GM23338 (cell line): ENCODE data around the gene SLC25A26. TPM values are rescaled to one million over a fixed set of nuclear protein-coding genes. Genes with fewer than 3 reads are reported as not detected.

Source experiments
- ATAC-seq: fragments of 200-7000 bp; cut with Tn5 transposase; 3 replicates; pipeline ENCODE4 v1.9.1; 2020
- DNase-seq: peaks from one replicate; pipeline ENCODE4 v3.0.0-alpha.2; 2015; ENCODE audit warnings: low spot score
- H2AFZ ChIP-seq: fragments of 200-600 bp; sonication (generic); 2 replicates; pipeline ENCODE4 v1.8.0; 2016; ENCODE audit warnings: antibody characterized with exemption, mild to moderate bottlenecking, moderate library complexity
- H3F3A ChIP-seq: fragments of 200-600 bp; sonication (generic); replicated peaks from 2 replicates; pipeline ENCODE4 v1.8.0; 2017; ENCODE audit warnings: antibody characterized with exemption, mixed run types, low read depth
- H3K27ac ChIP-seq: fragments of 200-600 bp; sonication (generic); 2 replicates; pipeline ENCODE4 v1.6.1; 2016; ENCODE audit warnings: low read depth
- H3K27me3 ChIP-seq: fragments of 200-600 bp; sonication (generic); 2 replicates; pipeline ENCODE4 v1.8.0; 2016; ENCODE audit warnings: mild to moderate bottlenecking, mixed run types, moderate library complexity; ENCODE audit not compliant: insufficient read depth
- H3K36me3 ChIP-seq: fragments of 200-600 bp; sonication (generic); 2 replicates; pipeline ENCODE4 v1.8.0; 2016; ENCODE audit warnings: mild to moderate bottlenecking; ENCODE audit not compliant: insufficient read depth
- H3K4me1 ChIP-seq: fragments of 200-600 bp; sonication (generic); 2 replicates; pipeline ENCODE4 v1.8.0; 2016; ENCODE audit warnings: mild to moderate bottlenecking, moderate library complexity; ENCODE audit not compliant: insufficient read depth
- H3K4me2 ChIP-seq: fragments of 200-600 bp; sonication (generic); 2 replicates; pipeline ENCODE4 v1.7.1; 2017; ENCODE audit warnings: mixed run types
- H3K4me3 ChIP-seq: fragments of 200-600 bp; sonication (generic); 2 replicates; pipeline ENCODE4 v1.6.1; 2016; ENCODE audit warnings: mixed run types
- H3K79me2 ChIP-seq: fragments of 200-600 bp; sonication (generic); replicated peaks from 2 replicates; pipeline ENCODE4 v1.8.0; 2017; ENCODE audit warnings: mild to moderate bottlenecking; ENCODE audit not compliant: insufficient read depth
- H3K9me2 ChIP-seq: fragments of 200-600 bp; sonication (generic); 2 replicates; pipeline ENCODE4 v1.8.0; 2017; ENCODE audit not compliant: insufficient read depth
- H4K20me1 ChIP-seq: fragments of 200-600 bp; sonication (generic); replicated peaks from 2 replicates; pipeline ENCODE4 v1.8.0; 2017; ENCODE audit warnings: mild to moderate bottlenecking; ENCODE audit not compliant: insufficient read depth
- H3K27ac Mint-ChIP-seq: 2 replicates; pipeline ENCODE4 v1.8.0; 2020; ENCODE audit warnings: inconsistent platforms, mild to moderate bottlenecking, moderate library complexity, mixed read lengths
- H3K27me3 Mint-ChIP-seq: 3 replicates; pipeline ENCODE4 v1.8.0; 2022; ENCODE audit warnings: low read depth, mild to moderate bottlenecking, moderate library complexity, mixed read lengths, inconsistent platforms; ENCODE audit not compliant: insufficient read depth, poor library complexity
- H3K36me3 Mint-ChIP-seq: 3 replicates; pipeline ENCODE4 v1.8.0; 2021; ENCODE audit warnings: low read depth, mild to moderate bottlenecking, inconsistent platforms, moderate library complexity, mixed read lengths
- H3K4me1 Mint-ChIP-seq: 3 replicates; pipeline ENCODE4 v1.8.0; 2020; ENCODE audit warnings: mild to moderate bottlenecking, inconsistent platforms, mixed read lengths
- H3K4me3 Mint-ChIP-seq: 3 replicates; pipeline ENCODE4 v1.8.0; 2021; ENCODE audit warnings: moderate library complexity, mild to moderate bottlenecking, inconsistent platforms, mixed read lengths
- H3K9me3 Mint-ChIP-seq: 3 replicates; pipeline ENCODE4 v1.8.0; 2020; ENCODE audit warnings: moderate library complexity, mild to moderate bottlenecking, inconsistent platforms, mixed read lengths
- CTCF ChIP-seq, 2 experiments: fragments of 200-600 bp in 1 of 2; sonication (generic) in 1 of 2; conservative IDR thresholded peaks; 2 replicates each; pipeline versions ENCODE4 v1.5.1 to v1.6.1; 2016 to 2017; ENCODE audit warnings: antibody characterized with exemption in 2 of 2, low read depth in 2 of 2, mild to moderate bottlenecking in 2 of 2, moderate library complexity in 1 of 2
- ETS1 ChIP-seq: IDR thresholded peaks from 2 replicates; pipeline ENCODE4 v1.6.1; 2016; ENCODE audit warnings: antibody characterized with exemption
- JUNB ChIP-seq: IDR thresholded peaks from one replicate; pipeline ENCODE4 v1.6.1; 2016; ENCODE audit warnings: antibody characterized with exemption; ENCODE audit not compliant: unreplicated experiment
- NANOG ChIP-seq: IDR thresholded peaks from 2 replicates; pipeline ENCODE4 v1.6.1; 2016; ENCODE audit warnings: antibody characterized with exemption, borderline replicate concordance
- POLR2AphosphoS5 ChIP-seq: IDR thresholded peaks from 2 replicates; pipeline ENCODE4 v1.6.1; 2016; ENCODE audit warnings: antibody characterized with exemption, low read depth
- REST ChIP-seq: IDR thresholded peaks from one replicate; pipeline ENCODE4 v1.6.1; 2018; ENCODE audit warnings: antibody characterized with exemption; ENCODE audit not compliant: unreplicated experiment
- STAT1 ChIP-seq: IDR thresholded peaks from one replicate; pipeline ENCODE4 v1.6.1; 2016; ENCODE audit warnings: antibody characterized with exemption; ENCODE audit not compliant: unreplicated experiment
- ZNF114 ChIP-seq: fragments of 250-450 bp; sonication (Bioruptor Pico); IDR thresholded peaks from 2 replicates; pipeline ENCODE4 v1.5.0; 2020; ENCODE audit warnings: mild to moderate bottlenecking, moderate library complexity
- ZNF331 ChIP-seq: fragments of 250-450 bp; sonication (Bioruptor Pico); IDR thresholded peaks from 2 replicates; pipeline ENCODE4 v1.5.0; 2020; ENCODE audit warnings: low read depth, mild to moderate bottlenecking, moderate library complexity
- polyA plus RNA-seq: library from polyadenylated mRNA; unstranded; fragments of >200 nt; fragmentation: Nextera tagmentation; extraction: Ambion mirVana; gene quantifications from 2 replicates; pipeline ENCODE4 v1.2.1, GENCODE V29; 2016
- total RNA-seq: library from RNA; depleted of rRNA; stranded (reverse); fragments of >200 nt; shearing (Covaris generic); gene quantifications from 2 replicates; pipeline ENCODE4 v1.2.3, GENCODE V29; 2014

The SLC25A26 gene
- total and polyA plus RNA-seq, 2 experiments from 2014 or later, result 24.8 to 40.2 TPM

- H3K36me3 Mint-ChIP-seq, result peaks cover 98% of the 10 kb centered on the region
- ATAC-seq (no peak), DNase-seq (no peak)
- TF ChIP-seq ETS1, result no peak
- no peaks in the 10 kb centered on the region for H3K9me3 Mint-ChIP-seq
- Histone ChIP-seq H3K4me3 (no peak overlapping the region), H3K27ac (no peak overlapping the region), H3K27me3 (no peaks in the 10 kb centered on the region), H3K36me3 (peaks cover 33% of the 10 kb centered on the region), H3K4me2 (no peak overlapping the region), H3K4me1 (peaks cover 17% of the 10 kb centered on the region), H3K79me2 (peaks cover 27% of the 10 kb centered on the region), H3K9me2 (no peaks in the 10 kb centered on the region), H4K20me1 (peaks cover 11% of the 10 kb centered on the region; the same call in 1 of the 2 replicates), H3F3A (0 out of 2 replicates have a peak, but pooled peaks cover 4% of the 10 kb centered on the region), H2AFZ (no peak overlapping the region)
- peaks cover 61% of the 10 kb centered on the region for H3K4me1 Mint-ChIP-seq
- no peak overlapping the region for H3K4me3 Mint-ChIP-seq
- peaks cover 5% of the 10 kb centered on the region for H3K27me3 Mint-ChIP-seq
- peak overlapping the region; percentile 91 for H3K27ac Mint-ChIP-seq
Measured at GRCh38 chr3:66411474-66411873, 190.7 kb downstream of the SLC25A26 start.

- no peaks in the 10 kb centered on the region for H3K9me2 ChIP-seq
- peaks cover 17% of the 10 kb centered on the region for H4K20me1 ChIP-seq
- no peak overlapping the region for H3K4me3 ChIP-seq
- peaks cover 69% of the 10 kb centered on the region for H3K4me1 Mint-ChIP-seq
- no peak overlapping the region for H3K4me2 ChIP-seq
- peaks cover 41% of the 10 kb centered on the region for H3K36me3 ChIP-seq
- TF ChIP-seq NANOG, result no peak
- no peak overlapping the region for H2AFZ ChIP-seq
- no peak overlapping the region for H3K27ac ChIP-seq
- H3F3A ChIP-seq, result 0 out of 2 replicates have a peak, but pooled peaks cover 4% of the 10 kb centered on the region
- DNase-seq, result no peak
- H3K9me3 Mint-ChIP-seq, result no peaks in the 10 kb centered on the region
- H3K36me3 Mint-ChIP-seq, result peaks cover 98% of the 10 kb centered on the region
- no peaks in the 10 kb centered on the region for H3K27me3 ChIP-seq
- peaks cover 17% of the 10 kb centered on the region for H3K4me1 ChIP-seq
- peaks cover 33% of the 10 kb centered on the region for H3K79me2 ChIP-seq
- no peak overlapping the region for H3K4me3 Mint-ChIP-seq
- no peak for ATAC-seq
- H3K27ac Mint-ChIP-seq, result peak overlapping the region; percentile 50; the same call in 1 of the 2 replicates
- peaks cover 5% of the 10 kb centered on the region for H3K27me3 Mint-ChIP-seq
Measured at GRCh38 chr3:66411961-66412887, 191.4 kb downstream of the SLC25A26 start.

- no peak overlapping the region for H2AFZ ChIP-seq
- peaks cover 70% of the 10 kb centered on the region for H3K4me1 Mint-ChIP-seq
- H3K27me3 Mint-ChIP-seq, result peaks cover 5% of the 10 kb centered on the region
- H3K79me2 ChIP-seq, result peaks cover 38% of the 10 kb centered on the region
- no peak overlapping the region for H3K4me3 ChIP-seq
- no peak overlapping the region for H3K4me3 Mint-ChIP-seq
- no peaks in the 10 kb centered on the region for H3K27me3 ChIP-seq
- peaks cover 96% of the 10 kb centered on the region for H3K36me3 Mint-ChIP-seq
- H3K9me3 Mint-ChIP-seq, result no peaks in the 10 kb centered on the region
- no peak for ATAC-seq
- no peak overlapping the region; the same call in 1 of the 2 replicates for H3K27ac Mint-ChIP-seq
- 0 out of 2 replicates have a peak, but pooled peaks cover 4% of the 10 kb centered on the region for H3F3A ChIP-seq
- H3K4me2 ChIP-seq, result no peak overlapping the region
- H3K9me2 ChIP-seq, result no peaks in the 10 kb centered on the region
- no peak for DNase-seq
- H3K27ac ChIP-seq, result peak overlapping the region; percentile 59; the same call in 1 of the 2 replicates
- H3K36me3 ChIP-seq, result peaks cover 39% of the 10 kb centered on the region
- H4K20me1 ChIP-seq, result peaks cover 24% of the 10 kb centered on the region
- H3K4me1 ChIP-seq, result peaks cover 12% of the 10 kb centered on the region
- no peak for TF ChIP-seq REST
- TF ChIP-seq POLR2AphosphoS5, result no peak
- TF ChIP-seq ZNF114 (CRISPR knock-in tag), result no peak
- TF ChIP-seq STAT1, result no peak
- TF ChIP-seq CTCF (conservative IDR thresholded peaks at IDR 0.05; ENCODE audit: low read depth in 2 of 2), result no peak
- no peak for TF ChIP-seq ZNF331 (CRISPR knock-in tag)
- TF ChIP-seq JUNB, result no peak
- TF ChIP-seq ETS1, result no peak
- TF ChIP-seq NANOG, result no peak
Measured at GRCh38 chr3:66413151-66413751, 192.4 kb downstream of the SLC25A26 start.
